HL-60 (cell line): ENCODE results near the gene ACTL6A.

Source experiments
- GABPA ChIP-seq: IDR thresholded peaks from 2 replicates; pipeline ENCODE4 v1.6.1; 2012; ENCODE audit warnings: low read depth
- POLR2AphosphoS5 ChIP-seq: IDR thresholded peaks from 2 replicates; pipeline ENCODE4 v1.6.1; 2012; ENCODE audit warnings: low read depth
- SPI1 ChIP-seq: IDR thresholded peaks from 2 replicates; pipeline ENCODE4 v1.6.1; 2012; ENCODE audit warnings: low read depth, mild to moderate bottlenecking, borderline replicate concordance
- TF ChIP-seq, protein P1 (sequence below): IDR thresholded peaks from 2 replicates; pipeline ENCODE4 v1.6.1; 2012; ENCODE audit warnings: low read depth; ENCODE audit not compliant: insufficient replicate concordance
- TF ChIP-seq, protein P2 (sequence below): IDR thresholded peaks from one replicate; pipeline ENCODE4 v1.5.1; 2011; ENCODE audit warnings: low read length, control low read depth, inconsistent platforms; ENCODE audit not compliant: insufficient read depth

DNA sequence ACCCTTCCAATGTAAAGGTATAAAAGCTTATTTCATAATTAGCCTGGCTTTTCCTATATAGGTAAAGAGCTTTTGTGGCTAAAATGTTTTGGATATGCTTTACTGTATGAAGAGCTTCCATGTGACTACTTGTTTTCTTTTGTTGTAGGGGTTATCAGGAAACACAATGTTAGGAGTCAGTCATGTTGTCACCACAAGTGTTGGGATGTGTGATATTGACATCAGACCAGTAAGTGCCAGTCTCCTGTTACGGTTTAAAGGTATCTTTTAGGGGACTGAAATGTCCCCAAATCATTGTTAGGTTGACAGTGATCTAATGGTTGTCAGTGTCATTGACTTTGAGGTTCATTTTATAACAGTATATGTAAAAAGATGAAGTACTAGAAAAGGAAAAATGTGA lies 18.3 kb downstream of the ACTL6A start:
- TF ChIP-seq, protein P1, sequence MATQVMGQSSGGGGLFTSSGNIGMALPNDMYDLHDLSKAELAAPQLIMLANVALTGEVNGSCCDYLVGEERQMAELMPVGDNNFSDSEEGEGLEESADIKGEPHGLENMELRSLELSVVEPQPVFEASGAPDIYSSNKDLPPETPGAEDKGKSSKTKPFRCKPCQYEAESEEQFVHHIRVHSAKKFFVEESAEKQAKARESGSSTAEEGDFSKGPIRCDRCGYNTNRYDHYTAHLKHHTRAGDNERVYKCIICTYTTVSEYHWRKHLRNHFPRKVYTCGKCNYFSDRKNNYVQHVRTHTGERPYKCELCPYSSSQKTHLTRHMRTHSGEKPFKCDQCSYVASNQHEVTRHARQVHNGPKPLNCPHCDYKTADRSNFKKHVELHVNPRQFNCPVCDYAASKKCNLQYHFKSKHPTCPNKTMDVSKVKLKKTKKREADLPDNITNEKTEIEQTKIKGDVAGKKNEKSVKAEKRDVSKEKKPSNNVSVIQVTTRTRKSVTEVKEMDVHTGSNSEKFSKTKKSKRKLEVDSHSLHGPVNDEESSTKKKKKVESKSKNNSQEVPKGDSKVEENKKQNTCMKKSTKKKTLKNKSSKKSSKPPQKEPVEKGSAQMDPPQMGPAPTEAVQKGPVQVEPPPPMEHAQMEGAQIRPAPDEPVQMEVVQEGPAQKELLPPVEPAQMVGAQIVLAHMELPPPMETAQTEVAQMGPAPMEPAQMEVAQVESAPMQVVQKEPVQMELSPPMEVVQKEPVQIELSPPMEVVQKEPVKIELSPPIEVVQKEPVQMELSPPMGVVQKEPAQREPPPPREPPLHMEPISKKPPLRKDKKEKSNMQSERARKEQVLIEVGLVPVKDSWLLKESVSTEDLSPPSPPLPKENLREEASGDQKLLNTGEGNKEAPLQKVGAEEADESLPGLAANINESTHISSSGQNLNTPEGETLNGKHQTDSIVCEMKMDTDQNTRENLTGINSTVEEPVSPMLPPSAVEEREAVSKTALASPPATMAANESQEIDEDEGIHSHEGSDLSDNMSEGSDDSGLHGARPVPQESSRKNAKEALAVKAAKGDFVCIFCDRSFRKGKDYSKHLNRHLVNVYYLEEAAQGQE, result no peak
- TF ChIP-seq, protein P2, sequence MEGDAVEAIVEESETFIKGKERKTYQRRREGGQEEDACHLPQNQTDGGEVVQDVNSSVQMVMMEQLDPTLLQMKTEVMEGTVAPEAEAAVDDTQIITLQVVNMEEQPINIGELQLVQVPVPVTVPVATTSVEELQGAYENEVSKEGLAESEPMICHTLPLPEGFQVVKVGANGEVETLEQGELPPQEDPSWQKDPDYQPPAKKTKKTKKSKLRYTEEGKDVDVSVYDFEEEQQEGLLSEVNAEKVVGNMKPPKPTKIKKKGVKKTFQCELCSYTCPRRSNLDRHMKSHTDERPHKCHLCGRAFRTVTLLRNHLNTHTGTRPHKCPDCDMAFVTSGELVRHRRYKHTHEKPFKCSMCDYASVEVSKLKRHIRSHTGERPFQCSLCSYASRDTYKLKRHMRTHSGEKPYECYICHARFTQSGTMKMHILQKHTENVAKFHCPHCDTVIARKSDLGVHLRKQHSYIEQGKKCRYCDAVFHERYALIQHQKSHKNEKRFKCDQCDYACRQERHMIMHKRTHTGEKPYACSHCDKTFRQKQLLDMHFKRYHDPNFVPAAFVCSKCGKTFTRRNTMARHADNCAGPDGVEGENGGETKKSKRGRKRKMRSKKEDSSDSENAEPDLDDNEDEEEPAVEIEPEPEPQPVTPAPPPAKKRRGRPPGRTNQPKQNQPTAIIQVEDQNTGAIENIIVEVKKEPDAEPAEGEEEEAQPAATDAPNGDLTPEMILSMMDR, result no peak
- no peak for TF ChIP-seq POLR2AphosphoS5
- no peak for TF ChIP-seq GABPA
- no peak for TF ChIP-seq SPI1
